MV-4-11 (cell line): Measurements from ENCODE around the gene ARHGEF19.
"Not testable (repeated sequence)": the region's sequence is repeated elsewhere in the genome, so short reads cannot be mapped to it uniquely, and the experiment has no call there.

Experiments
- DNase-seq: peaks from one replicate; lab custom pipeline; 2025; lab: John Stamatoyannopoulos, UW

Gene ARHGEF19

DNA sequence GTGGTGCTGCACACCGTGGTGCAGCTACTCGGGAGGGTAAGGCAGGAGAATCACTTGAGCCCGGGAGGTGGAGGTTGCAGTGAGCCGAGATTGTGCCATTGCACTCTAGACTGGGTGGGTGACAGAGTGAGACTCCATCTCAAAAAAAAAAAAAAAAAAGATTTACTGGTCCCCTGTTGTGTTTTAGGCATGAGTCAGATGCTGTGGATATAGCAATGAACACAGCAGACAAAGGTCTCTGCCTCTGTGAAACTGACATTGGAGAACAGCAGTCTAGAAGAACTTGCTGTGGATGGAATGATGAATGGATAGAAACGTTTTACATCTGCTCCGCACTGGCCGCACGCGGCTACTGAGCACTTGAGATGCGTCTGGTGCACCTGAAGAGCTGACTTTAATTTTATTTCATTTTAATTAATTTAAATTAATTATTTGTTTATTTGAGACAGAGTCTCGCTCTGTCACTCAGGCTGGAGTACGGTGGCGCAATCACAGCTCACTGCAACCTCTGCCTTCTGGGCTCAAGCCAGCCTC is 32.1 kb downstream of the ARHGEF19 start:
- no peak for DNase-seq

DNA sequence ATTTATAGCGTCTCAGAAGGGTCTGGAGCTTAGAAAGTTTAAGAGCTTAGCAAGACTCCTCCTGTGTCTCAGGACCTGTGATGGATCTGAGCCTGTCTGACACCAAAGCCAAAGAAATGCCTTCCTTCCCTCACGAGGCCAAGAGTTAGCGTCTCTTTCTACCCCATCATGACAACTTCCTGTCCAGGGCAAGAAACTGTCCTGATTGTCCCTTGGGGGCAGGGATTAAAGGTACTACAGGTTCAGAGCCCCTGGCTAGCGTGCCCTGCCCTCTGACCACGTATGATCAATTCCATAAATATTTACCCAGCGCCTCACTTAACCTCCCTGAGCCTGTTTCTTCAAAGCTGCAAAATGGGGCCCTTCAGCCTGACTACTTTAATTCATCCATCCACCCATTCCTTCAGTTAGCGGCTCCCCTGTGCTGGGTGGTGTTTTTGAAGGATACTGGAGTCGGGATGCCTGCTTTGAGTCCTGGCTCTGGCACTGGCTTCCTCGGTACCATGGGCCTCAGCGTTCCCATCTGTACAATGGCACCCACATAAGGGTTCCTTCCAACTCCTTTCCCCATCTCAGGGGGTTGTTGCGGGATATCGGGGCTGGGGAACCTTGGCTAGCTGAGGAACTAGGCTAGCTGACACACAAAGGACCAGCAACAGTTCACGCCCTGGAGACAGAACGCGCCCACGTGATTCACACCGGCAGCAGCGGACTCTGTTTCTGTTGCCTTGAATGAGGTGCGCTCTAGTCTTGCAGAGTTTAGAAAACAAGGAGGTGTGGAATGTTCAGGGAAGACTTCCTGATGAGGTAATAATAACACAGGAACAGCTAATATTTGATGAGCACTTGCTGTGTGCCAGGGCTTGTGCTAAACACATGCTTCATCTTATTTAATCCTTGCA is 33.6 kb downstream of the ARHGEF19 start:
- no peak for DNase-seq

DNA sequence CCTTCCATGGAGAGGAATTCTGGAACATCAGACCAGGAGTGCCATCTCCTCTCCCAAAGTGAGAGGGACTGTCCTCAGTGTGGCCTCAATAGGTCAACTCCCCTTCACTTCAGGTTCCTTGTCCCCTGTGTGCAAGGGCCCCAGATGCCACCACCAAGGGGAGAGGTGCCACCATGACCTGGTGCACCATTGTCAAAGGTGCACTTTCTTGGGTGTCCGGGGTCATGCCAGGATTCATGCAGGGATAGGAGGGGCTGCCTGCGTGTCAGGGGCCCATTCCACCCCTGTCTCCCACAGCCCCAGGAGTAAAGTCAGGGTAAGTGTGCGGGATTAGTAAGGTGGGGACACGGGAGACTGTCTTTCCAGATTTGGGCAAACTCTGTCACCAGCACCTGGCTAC is 35.1 kb downstream of the ARHGEF19 start:
- DNase-seq = no peak

DNA sequence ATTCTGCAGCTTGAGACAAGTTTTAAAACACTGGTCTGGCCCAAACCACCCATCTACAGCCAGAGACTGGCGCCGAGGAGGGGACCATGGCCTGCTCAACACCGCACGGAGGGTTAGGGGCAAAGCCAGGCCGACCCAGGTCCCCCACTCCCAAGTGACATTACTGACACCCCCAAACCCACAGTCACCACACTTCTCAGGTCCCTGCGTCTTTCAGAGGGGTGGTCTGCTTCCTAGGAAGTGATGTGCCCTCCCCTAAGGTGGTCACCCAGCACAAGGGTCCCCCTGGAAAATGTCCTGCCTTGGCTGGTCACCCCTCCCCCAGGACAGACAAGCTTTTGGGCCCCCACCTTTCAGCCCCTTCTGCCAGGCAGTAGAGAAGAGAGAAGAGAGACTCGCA is 35.8 kb downstream of the ARHGEF19 start:
- no peak for DNase-seq

DNA sequence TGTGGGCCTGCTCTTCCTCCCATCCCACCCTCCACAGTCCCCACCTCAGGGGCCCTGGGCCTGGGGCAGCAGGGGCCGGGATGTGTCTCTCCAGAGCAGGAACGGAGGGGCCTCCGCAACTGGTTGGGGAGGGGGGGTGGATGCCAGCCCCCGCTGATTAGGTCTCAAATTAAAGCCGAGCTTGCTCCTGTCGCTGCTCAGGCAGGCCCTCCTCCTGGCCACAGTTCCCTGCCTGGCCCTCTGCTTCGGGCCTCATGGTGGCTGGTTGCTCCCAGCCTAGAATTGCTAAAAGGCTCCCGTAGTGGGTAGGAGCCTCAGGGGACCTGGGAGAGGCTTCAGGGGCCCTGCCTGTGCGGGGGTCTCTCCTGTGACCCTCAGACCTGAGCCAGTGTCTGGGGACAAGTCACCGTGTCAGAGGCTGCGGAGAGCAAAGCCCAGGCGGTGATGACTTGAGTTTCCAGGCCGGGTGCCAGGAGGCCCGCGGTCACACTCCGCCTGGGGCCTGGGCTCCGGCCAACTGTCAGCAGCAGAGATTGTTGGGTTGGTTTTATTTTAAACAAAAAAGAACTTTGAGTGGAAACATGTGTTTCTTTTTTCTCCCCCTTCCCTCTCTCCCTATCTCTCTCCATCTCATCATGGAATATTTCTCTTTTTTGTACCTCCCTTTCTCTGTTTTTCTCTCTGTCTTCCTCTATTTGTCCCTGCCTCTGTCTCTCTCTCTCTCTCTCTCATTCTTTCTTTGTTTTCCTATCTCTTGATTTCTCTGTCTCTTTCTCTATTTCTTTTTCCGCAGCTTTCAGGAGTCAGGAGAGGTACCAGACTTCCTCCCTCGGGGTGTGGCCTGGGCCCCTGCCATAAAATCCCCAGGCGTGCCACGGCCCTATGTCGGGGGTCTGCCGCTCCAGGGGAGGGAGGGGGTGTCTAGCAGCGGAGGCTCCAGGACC is 36.6 kb downstream of the ARHGEF19 start:
- DNase-seq = peak; percentile 5

DNA sequence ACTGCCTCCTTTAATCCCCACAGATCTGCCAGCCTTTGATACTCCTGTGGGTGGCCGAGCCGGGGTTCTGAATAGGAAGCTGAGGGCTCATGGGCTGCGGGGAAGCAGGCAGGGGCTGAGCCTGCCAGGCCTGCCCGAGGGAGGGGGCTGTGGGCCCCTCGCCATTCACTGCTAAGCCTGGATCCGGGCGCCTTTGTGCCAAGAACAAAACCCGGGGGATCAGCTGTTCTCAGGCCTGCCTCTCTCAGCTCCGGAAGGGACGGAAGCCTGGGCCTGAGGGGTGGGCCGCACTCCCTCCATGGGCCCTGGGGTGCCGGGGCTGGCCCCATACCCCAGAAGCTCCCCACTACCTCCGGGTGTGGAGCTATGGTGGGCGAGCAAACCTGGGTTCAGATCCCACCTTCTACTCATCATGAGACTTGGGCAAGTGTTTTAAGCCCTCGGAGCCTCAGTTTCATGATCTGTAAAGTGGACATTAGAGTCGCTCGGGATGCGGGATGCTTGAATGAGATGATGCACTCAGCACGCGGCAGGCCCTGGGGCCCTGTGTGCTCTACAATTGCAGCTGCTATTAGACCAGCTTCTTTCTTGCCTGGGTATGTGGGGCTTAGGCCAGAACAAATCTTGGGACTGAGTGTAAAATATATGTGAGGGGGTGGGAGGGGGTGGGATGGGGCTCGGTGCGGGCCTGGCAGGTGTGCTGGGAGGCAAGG is 37.4 kb downstream of the ARHGEF19 start:
- no peak for DNase-seq

DNA sequence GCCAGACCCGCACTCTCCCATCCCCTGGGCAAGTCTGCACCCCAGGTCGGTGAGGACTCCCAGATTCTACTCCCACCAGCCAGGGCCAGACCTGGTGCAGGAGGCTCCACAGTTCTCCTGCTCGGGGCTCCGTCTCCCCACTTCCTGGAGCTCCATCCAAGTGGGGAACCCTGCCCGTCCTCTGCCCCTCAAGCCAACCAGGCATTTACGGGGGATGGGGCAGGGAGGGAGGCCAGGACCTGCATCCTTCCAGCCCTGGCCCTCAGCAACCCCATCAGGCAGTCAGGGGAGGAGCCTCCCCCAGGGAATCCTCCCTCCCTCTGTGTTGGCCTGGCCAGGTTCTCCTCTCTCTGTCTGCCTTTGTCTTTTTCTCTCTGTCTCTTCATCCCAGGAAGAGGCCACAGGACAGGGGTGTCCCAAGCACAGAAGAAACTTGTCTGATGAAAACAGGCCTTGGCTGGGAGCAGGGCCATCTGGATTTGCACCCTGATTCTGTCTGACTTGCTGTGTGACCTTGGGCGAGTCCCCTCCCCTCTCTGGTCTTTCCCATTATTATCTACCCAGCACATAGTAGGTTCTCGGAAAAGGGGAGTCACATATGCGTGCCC is 38.1 kb downstream of the ARHGEF19 start:
- DNase-seq = no peak

DNA sequence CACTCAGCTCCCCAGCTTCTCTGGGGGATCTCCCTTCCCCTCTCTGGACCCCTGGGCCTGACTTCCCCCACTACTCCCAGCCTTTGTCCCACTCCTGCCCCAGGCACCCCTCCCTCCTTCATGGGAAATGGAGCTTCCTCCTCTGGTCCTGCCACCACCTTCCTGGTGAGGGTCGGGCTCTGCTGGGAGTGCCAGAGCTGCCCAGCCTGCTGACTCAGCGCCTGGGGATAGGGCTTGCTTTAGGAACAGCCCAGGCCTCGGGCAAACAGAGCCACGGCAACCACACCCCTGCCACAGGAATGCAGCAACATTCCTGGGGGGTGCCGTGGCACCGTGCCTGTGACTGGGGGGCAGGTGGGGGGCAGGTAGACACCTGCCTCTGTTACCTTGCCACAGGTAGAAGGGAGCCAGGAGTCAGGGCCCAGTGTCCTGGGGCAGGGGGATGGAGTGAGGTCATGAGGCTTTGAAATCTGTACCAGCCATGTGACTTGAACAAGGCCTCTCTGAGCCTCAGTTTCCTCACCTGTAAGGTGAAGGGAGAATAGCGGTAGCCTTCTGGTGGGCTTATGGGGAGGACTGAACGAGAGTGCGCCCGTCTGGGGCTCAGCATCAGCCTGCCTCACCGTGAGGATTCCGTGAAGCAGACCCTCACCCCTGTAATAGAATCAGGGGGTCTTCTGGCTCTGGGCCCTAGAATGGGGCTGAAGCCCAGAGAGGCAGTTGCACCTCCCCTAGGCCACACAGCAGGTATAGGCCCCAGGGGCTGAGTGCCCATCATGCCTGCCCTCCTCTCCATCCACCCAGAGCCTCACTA is 38.8 kb downstream of the ARHGEF19 start:
- DNase-seq = no peak

DNA sequence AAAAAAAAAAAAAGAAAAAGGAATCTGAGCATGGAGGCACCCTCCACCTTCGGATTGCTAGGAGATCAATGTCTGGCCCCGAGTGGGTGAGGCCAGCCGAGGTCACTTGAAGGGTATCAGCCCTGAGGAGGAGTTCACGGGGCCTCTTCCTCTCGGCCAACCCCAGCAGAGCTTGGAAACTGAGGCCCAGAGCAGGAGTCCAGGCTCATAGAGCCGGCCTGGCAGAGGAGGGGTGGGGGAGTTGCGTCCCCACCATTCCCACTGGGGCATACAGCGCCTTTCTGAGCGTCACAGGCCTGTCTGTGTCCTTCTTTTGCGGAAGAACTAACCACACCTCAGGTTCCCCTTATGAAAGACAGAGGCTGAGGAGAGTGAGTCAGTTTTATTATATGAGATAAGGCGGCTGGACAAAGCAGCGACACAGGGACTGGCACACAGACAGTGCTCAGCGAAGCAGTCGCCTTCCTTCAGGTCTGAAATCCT is 39.4 kb downstream of the ARHGEF19 start:
- DNase-seq = peak; percentile 77

DNA sequence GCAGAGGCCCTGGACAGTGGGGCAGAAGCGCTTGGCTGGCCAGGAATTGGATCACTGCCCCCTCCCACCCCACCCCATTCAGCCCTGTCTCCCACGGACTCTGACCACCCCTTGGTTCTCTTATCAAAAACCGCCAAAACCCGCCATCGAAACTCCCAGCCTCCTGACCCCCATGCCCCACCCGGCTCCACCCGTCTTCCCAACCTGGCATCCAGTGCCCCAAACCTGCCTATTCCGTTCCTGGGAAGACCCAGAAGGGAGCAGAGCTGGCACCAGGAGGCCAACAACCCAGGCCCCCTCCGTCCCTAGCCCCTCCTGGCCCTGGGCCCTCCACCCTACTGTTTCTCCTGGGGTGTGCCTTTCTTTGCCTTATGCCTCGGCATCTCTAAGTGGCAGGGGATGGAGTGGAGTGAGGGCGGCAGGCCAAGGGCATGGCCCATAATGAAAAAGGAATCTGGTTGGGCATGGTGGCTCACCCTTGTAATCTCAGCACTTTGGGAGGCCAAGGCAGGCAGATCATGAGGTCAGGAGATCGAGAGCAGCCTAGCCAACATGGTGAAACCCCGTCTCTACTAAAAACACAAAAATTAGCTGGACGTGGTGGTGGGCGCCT is 40.1 kb downstream of the ARHGEF19 start:
- DNase-seq = no peak

DNA sequence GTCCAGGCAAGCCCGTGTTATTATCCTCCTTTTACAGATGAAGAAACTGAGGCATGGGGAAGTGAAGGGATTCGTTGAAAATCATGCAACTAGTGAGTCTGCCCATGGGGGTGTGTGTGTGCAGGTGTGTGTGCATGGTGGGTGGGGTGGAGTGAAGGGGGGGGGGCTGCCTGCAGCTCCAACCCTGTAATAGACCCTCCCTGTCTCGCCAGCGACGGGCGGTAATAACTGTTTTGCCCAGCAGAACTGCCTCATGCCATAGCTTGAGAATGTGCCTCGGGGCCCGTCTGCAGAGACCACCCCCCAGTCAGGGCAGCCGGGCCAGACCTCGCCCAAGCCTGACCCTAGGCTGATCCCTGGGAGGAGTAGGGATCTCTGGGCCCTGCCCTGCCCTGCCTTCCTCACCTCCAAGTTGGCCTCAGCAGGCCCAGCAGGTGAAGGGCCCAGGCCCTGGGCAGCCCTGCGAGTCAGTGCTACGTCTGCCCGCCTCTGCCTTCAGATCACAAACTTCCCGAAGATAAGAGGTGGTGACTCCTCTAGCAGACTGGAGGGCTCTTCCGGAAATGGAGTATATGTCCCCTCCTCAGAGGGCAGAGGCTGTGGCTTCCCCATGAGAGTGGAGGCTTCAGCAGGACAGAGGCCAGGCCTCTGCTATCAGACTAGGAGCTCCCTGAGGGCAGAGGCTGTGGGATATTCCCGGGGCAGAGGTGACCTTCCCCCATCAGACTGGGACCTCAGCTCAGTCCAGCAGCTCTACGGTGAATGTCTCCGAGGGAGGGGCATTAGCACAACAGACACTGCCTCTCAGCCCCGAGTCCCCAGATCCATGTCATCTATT is 40.9 kb downstream of the ARHGEF19 start:
- no peak for DNase-seq

DNA sequence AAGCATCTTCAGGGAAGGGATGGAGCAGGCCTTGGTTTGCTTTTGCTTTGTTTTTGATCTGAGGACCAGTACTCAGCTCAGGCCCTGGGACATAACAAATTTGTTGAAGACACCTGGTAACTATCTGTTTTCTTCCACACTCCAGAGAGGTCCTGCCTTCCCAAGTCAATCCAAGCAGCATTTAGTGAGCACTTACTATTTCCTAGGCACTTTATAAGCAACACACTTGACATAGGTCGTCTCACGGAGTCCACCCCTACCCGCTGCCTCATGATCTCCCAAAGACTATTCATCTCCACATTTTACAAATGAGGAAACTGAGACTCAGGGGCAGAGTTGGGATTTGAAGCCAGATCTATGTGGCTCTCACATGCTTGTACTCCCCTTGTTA is 42.2 kb downstream of the ARHGEF19 start:
- DNase-seq = no peak

DNA sequence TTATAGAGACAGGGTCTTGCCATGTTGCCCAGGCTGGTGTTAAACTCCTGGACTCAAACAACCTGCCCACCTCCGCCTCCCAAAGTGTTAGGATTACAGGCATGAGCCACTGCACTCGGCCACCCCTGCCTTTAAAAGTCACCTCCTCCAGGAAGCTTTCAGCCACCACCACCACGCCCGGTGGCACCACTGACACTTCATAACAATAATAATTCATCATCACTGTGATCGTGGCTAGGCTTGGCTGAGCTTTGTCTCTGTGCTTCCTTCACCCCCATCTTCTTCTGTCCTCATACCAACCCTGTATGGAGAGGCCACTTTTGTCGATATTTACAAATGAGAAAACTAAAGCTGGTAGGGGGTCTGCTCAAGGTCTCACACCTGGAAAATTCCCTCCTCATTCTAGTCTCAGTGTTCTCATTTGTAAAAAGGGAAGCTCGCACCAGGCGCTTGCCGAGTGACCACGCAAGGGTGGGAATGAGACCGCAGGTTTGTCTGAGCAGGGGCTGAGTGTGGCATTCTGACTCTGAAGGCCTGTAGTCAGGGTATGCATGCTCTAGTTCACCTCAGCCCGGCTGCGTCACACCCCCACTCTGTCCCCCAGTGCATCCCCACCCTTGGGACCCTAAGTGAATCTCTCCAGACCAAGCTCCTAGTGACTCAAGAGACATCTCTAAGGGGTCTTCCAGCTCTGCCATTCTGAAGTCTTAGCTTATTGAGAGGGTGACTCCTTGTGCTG is 43.7 kb downstream of the ARHGEF19 start:
- no peak for DNase-seq

DNA sequence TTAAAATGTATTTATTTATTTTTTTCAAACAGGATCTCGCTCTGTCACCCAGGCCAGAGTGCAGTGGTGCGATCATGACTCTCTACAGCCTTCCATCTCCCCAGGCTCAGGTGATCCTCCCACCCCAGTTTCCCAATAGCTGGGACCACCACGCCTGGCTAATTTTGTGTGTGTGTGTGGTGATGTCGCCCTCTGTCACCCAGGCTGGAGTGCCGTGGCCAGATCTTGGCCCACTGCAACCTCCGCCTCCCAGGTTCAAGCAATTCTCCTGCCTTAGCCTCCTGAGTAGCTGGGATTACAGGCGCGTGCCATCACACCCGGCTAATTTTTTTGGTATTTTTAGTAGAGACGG is 44.3 kb downstream of the ARHGEF19 start:
- not testable (repeated sequence) for DNase-seq

DNA sequence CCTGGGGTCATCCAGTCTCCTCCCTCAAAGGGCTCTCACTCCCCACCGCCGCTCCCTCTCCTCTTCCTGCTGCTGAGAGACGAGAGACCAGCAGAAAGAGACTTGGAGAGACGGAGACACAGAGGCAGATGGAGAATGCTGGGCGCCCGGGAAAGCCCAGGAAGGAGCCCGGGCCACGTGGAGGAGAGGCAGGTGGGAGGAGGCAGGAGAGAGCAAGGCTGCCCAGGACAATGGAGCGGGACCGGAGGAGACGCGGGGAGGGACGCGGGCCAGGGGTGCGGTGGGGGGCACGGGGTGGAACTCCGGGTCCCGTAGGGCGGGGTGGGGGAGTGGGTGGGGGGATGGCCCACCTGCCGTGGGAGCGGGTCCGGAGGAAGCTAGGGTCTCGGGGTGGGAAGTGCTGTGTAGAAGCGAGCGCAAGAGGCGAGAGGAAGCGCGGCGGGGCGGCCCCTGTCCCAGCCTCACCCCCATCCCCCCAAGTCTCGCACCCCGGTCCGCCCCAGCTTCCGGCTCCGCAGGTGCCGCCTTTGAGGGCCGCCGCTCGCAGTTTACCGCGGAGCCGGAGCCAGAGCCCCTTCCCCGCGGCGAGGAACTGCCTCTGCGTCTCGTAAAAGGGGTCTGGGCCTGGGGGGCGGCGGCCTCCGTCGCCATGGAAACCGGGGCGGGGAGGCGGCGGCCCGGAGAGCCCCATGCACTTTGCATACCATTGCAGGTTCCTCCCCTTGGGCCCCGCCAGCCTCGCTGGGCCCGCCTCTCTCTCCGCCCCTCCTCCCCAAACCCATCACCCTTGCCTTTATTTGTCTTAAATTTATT is 44.9 kb downstream of the ARHGEF19 start:
- DNase-seq = no peak

DNA sequence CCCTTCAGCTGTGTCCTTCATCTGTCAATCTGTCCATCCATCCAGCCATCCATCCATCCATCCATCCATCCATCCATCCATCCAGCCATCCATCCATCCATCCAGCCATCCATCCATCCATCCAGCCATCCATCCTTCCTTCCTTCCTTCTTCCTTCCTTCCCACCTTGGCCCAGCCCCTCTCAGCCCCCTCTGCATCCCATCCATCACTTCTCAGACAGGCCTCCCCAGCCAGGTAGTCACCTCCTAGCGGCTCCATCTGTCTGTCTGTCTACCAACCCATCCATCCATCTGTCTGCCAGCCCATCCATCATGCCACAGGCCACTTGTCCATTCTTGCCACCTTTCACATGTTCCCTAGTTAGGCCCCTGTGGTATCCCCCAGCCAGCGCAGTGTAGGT is 46.3 kb downstream of the ARHGEF19 start:
- DNase-seq = no peak

DNA sequence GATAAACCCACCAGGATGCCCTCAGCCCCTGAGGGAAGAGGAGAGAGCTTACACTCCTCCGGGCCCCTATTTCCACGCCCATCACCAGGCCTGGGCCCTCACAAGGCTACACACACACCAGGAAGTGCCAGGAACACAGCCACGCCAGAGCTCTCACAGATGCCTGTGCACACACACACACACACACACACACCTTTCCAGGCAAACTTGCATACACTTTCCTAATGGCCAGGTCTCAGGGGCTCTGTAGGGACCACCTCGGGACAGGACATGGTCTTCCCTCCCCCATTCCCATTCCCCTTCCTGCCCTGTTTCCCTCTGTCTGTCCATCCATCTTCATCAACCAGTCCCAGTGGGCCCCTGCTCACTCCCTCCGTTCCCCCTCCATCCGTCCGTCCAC is 46.9 kb downstream of the ARHGEF19 start:
- DNase-seq = no peak

DNA sequence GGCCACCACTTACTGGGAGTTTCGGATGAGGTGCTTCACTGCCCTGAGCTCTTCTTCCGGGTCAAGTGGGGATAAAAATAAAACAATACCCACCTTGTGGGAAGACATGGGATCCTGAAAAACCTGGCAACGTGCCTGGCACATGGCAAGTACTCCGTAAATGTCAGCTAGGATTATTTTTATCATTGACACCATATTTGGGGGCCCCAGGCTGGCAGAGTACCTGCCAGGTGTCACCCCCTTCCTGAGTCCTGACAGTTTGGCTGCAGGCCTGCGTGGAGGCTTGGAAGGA is 47.4 kb downstream of the ARHGEF19 start:
- no peak for DNase-seq
